HG02759 (cell line): ENCODE measurements around the gene CLCN6.

Experiments used
- ATAC-seq: cut with Tn5 transposase; IDR thresholded peaks from one replicate; pipeline ENCODE4 v1.9.1; 2021; ENCODE audit warnings: mild to moderate bottlenecking, moderate library complexity; ENCODE audit not compliant: unreplicated experiment

The CLCN6 gene, protein sequence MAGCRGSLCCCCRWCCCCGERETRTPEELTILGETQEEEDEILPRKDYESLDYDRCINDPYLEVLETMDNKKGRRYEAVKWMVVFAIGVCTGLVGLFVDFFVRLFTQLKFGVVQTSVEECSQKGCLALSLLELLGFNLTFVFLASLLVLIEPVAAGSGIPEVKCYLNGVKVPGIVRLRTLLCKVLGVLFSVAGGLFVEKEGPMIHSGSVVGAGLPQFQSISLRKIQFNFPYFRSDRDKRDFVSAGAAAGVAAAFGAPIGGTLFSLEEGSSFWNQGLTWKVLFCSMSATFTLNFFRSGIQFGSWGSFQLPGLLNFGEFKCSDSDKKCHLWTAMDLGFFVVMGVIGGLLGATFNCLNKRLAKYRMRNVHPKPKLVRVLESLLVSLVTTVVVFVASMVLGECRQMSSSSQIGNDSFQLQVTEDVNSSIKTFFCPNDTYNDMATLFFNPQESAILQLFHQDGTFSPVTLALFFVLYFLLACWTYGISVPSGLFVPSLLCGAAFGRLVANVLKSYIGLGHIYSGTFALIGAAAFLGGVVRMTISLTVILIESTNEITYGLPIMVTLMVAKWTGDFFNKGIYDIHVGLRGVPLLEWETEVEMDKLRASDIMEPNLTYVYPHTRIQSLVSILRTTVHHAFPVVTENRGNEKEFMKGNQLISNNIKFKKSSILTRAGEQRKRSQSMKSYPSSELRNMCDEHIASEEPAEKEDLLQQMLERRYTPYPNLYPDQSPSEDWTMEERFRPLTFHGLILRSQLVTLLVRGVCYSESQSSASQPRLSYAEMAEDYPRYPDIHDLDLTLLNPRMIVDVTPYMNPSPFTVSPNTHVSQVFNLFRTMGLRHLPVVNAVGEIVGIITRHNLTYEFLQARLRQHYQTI

DNA sequence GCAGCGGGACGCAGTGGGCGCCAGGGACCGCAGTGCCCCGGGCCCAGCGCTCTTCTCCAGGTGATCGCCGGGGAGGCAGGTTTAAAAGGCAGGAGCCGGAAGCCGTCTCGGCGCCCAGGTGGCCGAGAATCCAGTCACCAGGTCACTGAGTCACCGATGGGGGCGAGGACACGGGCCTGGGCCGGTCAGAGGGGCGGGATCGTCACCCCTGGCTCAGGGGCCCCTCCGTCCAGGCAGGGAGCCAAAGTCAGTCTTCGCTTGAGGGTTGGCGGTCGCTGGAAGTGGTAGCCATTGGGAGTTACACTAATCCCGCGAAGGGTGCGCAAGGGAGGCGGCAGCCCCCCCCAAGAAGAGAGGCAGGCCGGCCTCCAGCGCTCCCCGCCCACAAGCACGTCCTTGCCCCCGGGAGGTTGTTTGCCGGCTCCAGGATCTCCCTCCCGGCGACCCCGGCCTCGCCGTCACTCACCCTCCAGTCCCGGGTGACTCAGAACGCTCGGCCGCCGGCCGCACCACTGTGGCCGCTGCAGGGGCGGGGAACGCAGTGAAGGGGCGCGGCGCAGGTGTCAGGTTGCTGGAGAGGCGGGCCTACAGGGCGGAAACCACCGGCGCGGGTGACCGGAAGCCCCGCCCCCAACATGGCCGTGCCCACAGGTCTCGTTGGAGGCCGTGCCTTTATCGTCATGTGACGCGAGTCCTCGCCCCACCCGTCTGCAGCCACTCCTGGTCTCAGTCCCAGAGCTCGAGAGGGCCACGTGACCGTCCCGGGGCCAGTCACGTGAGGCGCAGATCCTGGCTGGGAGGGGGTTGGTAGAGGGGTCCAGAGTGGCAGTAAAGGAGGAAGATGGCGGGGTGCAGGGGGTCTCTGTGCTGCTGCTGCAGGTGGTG, at the start of gene CLCN6, which contains the start of gene MTHFR:
TSS of gene CLCN6 (plus strand) at position 770 of the 885 bp plus-strand sequence. CDS start at position 842, 72 bp downstream.
TSS of gene MTHFR (minus strand) at position 543 of the 885 bp plus-strand sequence. CDS start 2,848 bp downstream, outside the sequence.
- peak; percentile 82 for ATAC-seq

DNA sequence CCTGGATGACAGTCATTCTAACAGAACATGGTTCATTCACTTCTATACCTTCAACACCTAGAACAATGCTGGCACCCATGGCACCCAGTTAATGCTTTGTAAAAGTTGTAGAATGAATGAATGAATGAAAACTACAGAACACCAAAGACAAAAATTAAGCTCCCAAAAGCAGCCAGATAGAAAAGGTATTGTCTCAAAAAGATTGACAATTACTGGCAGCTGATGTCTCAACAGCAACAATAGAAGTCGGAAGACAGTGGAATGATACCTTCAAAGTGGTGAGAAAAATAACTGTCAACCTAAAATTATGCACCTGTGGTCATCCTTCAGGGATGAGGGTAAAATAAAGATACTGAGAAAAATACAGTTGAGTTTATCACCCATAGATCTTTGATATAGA, 48.9 kb upstream of the CLCN6 start:
- ATAC-seq, result no peak

DNA sequence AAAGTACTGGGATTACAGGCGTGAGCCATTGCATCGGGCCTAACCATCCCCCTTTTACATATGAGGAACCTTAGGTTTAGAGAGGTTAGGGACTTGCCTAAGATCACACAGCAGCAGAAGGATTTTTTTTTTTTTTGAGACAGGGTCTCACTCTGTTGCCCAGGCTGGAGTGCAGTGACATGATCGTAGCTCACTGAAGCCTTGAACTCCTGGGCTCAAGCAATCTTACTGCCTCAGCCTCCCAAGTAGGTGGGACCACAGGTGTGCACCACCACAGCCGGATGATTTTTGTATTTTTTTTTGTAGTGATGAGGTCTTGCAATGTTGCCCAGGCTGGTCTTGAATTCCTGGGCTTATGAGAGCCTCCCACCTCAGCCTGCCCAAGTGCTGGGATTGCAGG, 46.2 kb upstream of the CLCN6 start:
- no peak for ATAC-seq

DNA sequence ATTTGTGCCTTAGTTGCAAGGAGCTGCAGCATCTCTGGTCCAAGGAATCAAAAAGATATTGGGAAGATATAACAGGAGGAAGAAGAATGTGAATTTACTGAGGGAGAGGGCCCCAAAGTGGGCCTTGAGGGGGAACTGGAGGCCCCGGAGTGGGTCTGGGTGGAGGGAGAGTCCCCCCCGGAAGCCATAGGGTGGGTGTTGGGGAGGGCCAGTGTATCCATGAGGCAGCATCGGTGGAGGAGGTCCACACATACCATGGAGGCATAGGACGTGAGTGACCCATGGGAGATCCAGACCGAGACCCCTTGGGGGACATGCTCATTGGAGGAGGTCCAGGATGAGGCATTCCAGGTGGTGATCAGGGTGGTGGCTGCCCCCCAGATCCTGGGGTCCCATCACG, 44.7 kb upstream of the CLCN6 start:
- no peak for ATAC-seq

DNA sequence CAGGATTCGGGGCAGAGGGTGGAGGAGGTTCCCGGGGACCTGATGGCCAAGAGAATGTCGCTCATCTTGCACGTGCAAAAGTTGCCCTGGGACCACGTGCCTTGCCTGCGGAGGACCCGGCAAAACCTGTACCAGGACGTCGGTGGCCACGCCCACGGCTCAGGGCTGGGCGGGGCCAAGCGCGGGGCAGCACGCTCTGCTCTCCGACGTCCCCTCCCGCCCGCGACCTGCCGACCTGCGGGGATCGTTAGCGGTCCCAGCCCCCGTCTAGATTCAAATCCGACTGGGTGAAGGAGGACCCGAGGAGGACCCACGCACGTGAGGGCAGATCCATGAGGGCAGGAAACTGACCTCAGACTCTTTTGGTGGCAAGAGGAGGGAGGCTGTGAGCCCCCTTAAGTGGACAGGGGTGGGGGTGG, 44.0 kb upstream of the CLCN6 start, which contains the start of gene C1orf167:
TSS of gene C1orf167 (plus strand) at position 206 of the 419 bp plus-strand sequence. CDS start 2,208 bp downstream, outside the sequence.
- ATAC-seq, result no peak

DNA sequence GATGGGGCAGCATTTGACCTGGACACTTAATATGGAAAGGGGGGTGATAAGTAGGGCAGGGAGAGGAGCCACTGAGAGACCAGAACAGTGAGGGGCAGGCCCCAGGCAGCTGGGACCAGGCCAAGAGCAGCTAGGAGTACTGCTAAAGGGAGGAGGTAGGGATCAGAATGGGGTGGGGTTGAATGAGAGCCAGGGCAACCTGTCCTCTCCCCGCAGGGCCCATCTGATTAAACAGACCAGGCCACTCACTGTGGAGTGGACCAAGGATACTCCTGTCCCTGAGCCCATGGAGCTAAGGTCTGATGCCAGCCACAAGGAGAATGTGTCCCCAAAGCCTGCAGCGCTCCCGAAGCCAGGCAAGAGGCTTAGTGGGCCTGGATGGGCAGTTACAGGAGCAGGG, 41.9 kb upstream of the CLCN6 start:
- ATAC-seq, result no peak

DNA sequence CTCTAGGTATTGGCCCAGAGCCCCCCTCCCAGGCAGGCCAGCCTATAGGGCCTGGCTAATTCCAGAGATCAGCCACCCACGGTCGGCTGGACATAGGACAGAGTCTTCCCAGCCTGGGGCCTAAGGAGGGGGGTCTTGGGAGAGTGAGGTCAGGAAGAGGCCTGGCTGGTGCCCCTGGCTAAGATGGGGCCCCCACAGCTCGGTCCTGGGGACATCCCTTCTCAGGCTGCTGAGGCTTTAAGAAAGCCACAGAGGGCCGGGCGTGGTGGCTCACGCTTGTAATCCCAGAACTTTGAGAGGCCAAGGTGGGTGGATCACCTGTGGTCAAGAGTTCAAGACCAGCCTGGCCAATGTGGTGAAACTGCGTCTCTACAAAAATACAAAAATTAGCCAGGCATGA, 41.5 kb upstream of the CLCN6 start:
- no peak for ATAC-seq

DNA sequence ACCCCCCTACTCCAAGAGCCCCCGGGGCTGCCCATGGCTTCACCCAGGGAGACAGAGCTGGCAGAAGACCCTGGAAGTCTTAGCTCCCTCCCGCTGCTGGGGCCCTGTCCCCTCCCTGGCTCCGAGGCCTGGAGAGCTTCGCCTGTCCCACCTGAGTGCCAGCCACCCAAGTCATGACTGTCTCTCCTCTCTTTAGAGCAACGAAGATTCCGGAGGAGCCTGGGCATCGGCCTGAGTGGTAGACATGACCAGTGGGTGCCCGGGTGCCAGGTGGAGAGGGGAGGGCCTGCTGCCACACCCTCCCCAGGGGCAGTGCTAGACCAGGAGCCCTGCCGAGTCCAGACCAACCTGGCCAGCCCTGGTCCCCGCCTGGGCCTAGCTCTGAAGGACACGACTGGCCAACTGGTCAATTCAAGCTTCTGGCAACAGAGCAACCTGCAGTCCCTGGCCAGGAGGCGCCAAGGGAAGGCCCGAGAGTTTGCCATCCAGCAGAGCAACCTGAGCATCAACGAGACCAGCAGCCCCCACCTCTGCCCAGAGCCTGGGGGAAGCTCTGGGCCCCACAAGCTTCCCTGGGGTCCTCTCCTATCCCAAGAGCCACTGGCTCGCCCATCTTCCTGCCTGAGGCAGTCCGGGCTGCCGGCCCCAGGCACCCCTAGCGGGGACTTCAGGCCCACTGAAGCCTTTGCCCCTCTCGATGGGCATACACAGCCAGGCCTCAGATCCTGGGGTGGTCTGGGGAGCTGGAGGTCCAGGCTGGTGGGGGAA, 40.1 kb upstream of the CLCN6 start:
- no peak for ATAC-seq

DNA sequence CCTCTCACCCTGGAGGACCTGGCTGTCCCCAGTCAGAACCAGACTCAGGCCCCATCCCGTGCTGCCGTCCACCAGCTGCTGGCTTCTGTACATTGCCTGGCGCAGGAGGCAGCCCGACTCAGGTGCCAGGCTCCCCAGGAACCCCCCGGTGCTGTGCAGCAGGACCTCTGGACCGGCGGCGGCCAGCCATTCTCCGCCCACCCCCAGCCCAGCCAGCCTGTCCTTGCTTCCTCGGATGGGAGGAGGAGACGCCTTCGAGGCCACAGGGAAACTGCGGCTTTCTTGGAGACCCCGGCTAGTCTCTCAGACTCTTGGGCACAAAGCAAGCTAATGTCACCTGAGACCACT, 39.6 kb upstream of the CLCN6 start:
- ATAC-seq, result no peak

DNA sequence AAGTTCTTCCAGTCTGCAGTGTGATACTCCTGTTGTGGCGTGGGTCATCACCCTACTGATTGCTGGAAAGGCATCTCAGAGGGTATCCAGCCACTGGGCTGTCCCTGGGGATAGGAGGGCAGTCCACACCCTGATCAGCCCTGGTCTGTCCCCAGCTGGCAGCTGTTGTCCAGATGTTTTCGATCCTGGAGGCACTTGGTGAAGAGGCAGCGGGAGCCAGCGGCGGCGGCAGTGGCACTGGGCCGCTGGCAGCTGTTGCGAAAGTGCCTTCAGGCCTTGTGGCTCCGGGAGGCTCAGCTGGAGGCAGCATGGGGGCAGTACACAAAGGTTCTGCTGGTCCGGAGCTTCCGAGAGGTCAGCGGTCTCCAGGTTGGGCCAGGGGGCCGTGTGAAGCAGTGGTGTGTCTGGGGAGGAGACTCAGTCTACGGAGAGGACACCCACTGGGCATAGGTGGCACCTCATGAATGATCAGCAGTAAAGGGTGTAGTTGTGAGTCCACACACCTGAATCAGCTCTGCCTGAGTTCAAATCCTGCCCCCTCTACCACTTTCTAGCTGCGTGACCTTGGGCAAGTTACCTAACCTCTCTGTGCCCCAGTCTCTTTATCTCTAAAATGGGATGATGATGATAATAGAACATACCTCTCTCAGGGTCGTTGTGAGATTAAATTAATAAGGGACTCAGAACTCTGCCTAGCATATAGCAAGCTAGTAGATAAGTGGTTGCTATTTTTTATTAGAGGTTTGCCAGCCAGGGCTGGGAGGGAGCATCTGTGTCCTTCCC, 37.9 kb upstream of the CLCN6 start:
- ATAC-seq, result no peak

DNA sequence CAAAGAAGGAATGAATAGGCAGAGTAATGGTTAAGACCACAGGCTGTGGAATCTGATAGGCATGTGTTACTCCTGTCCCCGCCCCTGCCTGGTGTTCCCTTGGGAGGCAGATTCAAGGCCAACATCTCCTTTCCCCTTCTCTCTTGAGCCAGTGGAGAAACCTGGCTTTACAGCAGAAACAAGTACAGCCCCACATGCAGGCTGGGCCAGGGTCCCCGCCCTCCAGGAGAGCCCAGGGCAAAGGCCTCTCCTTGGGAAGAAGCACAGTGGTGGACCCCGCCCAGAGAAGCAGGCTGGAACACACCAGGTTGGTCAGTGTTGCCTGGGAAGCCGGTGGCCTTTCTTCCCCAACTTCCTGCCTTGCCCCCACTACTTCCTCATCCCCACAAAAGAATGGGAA, 37.2 kb upstream of the CLCN6 start:
- ATAC-seq, result no peak

DNA sequence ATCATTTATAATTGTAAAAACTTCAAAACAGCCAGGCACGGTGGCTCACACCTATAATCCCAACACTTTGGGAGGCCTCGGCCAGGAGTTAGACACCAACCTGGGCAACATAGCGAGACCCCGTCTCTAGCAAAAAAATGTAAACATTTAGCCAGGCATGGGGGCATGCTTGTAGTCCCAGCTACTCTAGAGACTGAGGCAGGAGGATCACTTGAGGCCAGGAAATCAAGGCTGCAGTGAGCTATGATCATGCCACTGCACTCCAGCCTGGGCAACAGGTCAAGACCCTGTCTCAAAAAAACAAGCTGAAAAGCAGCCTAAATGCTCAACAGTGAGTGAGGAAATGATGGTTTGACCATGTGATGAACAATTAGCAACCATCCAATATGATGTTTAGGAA, 36.7 kb upstream of the CLCN6 start:
- ATAC-seq, result no peak

DNA sequence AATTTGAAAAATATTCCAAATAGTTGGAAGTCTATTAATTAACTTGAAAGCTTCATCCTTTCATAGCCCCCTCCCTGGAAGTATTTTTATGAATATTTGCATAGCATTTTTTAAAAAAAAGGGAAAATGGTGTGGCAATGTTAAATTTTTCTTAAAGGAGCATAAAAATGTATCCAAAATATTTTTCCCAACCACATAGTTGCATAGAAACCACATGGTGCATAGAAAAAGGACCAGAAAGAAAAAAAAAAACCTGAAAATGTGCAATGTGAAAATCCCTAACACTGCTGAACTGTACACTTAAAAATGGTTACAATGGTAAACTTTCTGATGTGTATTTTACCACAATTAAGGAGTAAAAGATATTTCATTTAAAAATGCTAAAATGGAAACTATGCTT, 36.0 kb upstream of the CLCN6 start:
- ATAC-seq, result no peak

DNA sequence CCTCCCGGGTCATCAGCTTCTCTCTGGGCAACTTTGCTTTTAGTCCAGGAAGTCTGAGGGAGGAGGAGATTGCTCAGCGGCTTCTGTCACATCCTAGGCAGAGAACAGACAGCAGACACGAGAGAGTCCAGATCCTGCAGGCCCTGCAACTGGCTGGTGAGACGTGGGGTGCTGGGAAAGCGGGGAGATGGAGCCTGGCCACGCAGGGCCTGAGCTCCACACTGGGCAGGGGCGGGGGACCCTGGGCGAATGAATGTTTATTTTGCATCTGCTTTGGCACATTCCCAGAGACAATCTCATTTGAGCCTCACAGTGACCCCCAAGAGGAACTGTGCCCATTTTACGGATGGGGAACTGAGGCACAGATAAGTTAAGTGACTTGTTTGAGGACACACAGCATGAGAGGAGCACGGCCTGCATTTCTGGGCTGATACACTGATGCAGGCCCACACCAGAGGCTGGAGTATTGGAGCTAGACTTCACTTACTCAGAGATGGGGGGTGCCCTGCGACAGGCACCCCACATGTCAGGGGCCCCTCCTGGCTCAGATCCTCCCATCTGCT, 34.4 kb upstream of the CLCN6 start:
- ATAC-seq, result no peak

DNA sequence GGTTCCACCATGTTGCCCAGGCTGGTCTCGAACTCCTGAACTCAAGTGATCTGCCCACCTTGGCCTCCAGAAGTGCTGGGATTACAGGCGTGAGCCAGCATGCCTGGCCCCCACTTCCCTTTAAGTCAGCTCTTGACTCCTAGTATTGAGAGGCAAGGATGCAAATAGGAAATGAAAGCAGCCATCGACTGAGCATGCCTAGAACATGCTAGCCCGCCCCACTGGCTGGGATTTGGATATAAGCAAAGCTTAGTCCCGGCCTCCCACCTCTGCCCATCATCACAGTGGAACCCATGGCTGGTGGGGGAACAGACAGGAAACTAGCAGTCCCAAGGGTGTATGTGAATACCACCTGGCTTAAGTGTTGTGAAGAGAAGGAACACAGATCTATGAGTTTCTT, 33.5 kb upstream of the CLCN6 start:
- no peak for ATAC-seq

DNA sequence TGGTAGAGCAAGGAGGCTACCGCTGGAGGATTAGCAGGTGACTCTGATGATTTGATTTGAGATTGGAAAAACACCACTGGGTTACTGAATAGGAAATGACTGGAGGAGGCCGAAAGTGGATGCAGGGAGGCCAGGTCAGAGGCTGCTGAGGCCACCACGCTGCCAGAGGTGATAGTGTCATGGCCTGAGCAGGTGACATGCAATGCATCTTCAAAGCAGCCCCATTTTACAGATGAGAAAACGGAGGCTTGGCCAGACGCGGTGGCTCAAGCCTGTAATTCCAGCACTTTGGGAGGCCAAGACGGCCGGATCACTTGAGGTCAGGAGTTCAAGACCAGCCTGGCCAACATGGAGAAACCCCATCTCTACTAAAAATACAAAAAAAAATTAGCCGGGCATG, 31.2 kb upstream of the CLCN6 start:
- no peak for ATAC-seq

DNA sequence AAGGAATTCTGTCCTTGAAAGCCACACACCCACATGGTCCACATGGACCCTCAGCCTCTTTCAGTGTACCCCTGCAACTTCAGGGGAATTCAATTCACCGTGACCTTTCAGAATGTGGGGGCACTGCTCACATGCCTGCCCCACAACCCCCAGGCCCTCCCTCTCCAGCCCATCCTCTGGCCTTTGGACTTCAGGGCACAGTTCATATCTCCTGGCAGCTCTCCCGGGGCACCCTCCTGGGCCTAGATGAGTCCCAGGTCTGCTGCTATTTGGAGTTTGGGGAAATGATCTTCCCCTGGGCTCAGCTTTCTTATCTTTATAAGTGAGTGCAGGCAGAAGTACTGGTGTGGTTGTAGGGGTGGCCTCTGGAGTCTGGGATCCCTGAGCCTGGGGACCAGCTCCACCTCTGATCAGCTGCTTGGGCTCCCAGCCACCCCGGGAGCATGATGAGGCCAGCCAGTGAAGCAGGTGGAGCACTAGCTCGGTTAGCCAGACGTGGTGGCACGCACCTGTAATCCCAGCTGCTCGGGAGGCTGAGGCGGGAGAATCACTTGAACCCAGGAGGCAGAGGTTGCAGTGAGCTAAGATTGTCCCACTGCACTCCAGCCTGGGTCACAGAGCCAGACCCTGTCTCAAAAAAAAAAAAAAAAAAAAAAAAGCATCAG, 28.2 kb upstream of the CLCN6 start:
- ATAC-seq, result no peak

DNA sequence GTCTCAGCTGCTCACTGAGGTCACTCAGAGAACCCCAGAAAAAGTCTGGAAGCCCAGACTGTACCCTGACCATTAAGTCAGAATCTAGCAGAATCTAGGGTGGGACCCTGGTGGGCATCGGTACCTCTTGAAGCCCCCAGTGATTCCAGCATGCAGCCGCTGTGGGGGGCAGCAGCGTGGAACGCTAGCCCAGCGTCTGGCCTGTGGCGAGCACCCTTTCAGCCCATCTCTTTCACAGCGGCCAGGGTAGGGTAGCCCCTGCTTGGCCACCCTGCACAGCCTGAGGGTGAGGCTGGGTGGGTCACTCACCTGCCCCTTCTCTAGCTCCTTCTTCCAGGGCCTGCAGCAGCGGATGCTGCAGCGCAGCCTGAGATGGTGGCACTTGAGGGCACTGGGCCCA, 27.7 kb upstream of the CLCN6 start:
- ATAC-seq, result no peak
